Measurements from ENCODE around the gene ABHD2.
A peak's percentile ranks its signal among the peaks of the same experiment; 100 is the strongest.

The ABHD2 gene

DNA sequence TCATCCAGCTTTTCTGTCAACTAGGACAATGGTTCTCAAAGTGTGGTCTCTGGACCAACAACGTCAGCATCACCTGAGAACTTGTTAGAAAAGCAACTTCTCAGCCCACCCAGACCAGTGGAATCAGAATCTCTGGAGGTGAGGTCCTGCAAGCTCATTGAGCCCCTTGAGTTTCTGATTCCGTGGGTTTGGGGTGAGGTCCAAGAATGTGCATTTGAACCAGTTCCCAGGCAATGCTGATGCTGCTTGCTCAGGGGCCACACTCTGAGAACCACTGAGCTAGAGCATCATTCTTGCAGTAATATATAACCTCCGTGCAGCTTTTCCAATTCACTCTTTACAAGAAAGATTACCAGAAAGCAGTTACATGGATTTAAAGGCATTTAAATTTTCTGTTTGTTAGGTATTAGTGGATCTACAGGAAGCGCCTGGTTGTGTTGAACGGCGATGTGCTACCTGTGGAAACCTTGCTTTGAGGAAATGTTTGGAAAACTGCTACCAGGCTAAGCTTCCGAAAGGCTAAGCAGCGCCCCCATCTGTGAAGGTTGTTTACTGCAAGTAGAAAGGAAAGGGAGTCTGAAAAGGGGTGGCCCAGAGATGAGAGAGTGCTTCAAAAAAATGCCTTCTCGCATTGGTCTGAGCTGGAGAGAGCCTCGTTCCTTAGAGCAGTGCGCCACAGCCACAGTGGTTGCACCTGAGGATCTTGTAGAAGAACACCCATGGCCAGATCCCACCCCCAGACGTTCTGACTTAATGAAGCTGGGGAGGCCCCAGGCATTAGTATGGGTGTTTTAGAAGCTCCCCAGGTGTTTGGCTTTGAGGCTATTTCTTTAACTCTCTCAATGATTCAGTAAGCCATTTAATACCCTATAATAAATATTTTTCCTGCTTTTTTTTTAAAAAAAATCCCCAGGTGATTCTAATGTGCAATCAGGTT is 83.1 kb downstream of the ABHD2 start:
- DNase-seq: peak; percentile 19

DNA sequence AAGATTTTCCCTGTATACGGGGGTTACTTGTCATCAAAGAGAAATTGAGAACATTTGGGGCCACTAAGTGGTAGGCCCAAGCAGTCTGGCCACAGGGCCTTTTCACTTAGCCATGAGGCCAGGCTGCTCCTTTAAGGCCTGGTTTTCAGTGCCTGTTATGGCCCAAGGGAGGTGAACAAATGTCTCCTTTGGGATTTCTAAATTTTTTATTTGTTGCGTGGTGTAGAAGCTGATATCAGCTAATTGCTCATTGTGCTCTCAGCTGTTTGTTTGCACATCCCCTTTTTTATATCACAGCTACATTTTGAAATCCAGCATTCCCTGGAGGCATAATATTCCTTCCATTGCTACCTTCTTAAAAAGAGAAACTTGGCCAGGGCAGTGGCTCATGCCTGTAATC is 84.7 kb downstream of the ABHD2 start:
- DNase-seq: no peak

GRCh38 chr15:89174476-89174875 is 86.2 kb downstream of the ABHD2 start:
- no peak for DNase-seq

DNA sequence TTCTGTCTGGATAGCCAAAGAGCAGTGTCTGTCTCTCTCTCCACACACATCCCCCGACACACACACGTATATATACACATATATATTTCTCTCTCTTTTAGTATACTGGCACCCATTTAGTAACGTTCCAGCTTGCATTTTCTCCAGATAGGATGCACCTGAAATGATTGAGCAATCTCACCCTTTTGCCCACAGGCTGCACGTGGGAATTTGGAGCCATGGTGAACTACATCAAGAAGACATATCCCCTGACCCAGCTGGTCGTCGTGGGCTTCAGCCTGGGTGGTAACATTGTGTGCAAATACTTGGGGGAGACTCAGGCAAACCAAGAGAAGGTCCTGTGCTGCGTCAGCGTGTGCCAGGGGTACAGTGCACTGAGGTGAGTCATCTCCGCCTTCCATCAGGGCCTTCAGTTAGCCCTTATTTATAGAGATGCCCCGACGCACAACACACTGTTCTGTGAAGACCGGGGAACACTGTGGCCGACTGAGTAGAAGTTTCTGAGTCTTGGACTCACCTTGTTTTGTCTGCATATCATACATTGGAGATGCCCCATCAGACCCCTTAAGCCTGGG is 87.4 kb downstream of the ABHD2 start:
- DNase-seq: no peak

- DNase-seq: no peak
Observed at GRCh38 chr15:89177116-89177515, 88.9 kb downstream of the ABHD2 start.

- DNase-seq: peak; percentile 67
Observed at GRCh38 chr15:89177633-89178306, 89.5 kb downstream of the ABHD2 start.

- no peak for DNase-seq
Observed at GRCh38 chr15:89178307-89178977, 90.2 kb downstream of the ABHD2 start.

DNA sequence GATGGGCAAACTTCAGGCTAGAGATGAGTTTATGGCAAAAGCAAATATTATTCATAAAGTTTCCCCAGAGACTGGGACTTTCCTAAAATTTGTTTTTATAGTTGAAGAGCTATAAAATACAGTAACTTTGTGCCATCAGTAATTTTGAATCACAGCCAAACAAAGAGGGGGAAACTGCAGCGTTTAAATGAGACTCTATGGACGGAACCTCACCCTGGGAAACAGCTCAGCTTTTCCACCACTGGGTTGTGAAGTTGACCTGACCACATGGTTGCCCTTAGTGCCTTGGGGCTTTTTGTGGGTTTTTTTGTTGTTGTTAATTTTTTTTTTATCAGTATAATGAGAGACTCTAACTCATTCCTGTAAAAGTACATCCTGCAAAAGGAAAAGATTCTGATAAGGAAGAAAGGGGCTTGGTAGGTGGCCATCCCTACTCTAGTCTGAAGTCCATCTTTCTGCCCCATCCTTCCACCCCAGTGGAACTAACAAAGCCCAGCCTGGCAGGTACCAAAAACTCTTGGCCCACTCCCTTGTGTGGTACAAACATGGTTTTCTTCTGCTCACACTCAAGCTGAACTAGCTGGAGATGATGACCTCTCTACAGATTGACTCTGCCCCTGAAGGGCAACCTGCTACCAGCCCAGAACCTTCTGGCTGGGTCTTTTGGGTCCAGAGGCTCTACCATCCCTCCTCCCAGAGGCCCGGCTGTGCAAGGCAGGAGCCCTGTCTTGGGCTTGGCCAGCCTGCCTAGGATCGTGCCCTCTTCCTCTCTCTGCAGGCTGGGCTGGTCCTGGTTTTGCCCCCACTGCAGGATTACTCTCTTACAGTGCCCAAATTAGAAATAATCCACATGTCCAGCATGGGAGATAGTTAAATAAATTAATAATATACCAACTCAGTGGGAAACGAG is 92.0 kb downstream of the ABHD2 start:
- peak; percentile 36 for DNase-seq

GRCh38 chr15:89184357-89184756 is 96.1 kb downstream of the ABHD2 start:
- no peak for DNase-seq

DNA sequence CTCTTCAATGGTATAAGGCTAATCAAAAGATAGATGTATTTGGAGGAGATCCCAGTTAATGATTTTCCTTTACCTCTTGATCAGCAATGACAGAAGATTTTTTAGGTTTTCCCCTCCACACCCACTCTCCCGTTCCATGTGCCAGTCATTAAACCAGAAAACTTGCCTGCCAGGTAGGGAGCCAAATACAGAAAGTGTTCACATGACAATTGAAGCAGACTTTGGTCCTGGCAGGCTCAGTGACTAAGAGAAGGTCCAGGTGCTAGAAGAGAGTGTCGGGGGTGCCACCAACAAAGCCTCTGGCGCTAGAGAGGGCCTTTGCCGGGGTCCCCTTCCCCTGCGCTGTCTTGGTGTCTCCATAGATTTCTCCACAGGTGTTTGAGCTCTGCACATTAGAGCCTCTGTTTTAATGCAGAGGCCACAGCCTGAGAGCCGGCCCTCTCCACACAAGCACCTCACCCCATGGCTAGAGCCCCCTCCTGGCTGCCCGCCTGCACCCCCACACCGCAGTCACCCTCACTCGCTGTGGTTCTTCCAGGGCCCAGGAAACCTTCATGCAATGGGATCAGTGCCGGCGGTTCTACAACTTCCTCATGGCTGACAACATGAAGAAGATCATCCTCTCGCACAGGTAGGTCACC is 96.8 kb downstream of the ABHD2 start:
- no peak for DNase-seq

DNA sequence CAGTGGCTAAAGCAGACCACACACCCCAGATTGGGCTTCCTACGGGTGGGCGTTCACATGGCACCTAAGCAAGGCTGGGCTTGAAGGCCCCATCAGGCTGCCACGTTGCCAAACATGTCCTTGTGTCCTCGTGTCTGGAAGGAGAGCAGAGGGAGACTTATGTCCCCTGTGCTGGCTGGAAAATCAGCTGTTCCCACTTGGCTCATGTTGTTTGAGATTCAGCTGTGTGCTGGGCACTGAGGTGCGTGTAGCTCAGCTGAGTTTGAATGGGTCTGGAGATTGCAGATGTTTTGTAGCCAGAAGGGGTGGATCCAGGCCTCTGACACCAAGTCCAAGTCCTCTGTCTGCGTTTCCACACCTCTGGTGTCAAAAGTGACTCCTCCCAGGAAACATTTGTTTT is 98.5 kb downstream of the ABHD2 start:
- no peak for DNase-seq

- no peak for DNase-seq
Observed at GRCh38 chr15:89187301-89187985, 99.2 kb downstream of the ABHD2 start.

- no peak for DNase-seq
Observed at GRCh38 chr15:89187986-89188514, 99.8 kb downstream of the ABHD2 start.

GRCh38 chr15:89192136-89192535 is 103.9 kb downstream of the ABHD2 start:
- no peak for DNase-seq

GRCh38 chr15:89192766-89193165 is 104.5 kb downstream of the ABHD2 start:
- no peak for DNase-seq

DNA sequence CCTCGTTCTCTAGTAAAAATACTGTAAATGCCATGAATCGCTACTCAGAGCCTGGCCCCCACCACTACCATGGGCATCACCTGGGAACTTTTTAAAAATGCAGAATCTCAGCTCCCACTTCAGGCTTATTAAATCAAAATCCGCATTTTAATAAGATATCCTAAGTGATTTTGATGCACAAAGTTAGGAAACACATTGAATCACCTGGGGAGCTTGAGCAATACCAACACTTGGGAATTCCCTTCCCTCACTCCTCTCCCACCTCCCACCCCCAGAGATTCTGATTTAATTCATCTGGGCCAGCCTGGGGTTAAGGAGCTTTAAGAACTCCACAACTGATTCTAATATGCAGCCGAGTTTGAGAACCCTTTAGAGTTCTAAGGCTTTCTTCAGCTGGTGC is 106.4 kb downstream of the ABHD2 start:
- DNase-seq: no peak

DNA sequence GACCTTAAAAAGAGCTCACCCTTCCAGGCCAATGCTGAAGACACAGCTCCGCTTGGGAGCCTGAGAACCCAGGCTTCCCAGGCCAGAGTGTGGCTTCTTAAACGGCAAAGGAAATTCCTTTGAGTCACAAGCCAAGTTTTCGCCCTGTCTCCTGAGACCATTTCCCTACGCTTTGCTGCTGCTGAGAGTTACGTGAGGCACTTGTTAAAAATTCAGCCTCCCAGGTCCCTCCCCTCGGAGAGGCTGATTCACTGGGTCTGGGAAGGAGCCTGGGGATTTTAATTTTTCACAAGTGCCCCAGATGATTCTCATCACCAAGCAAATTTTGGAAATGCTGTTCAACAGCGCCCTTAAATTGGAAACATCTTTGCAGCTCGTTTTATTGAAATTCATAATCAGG is 107.6 kb downstream of the ABHD2 start:
- DNase-seq: no peak

DNA sequence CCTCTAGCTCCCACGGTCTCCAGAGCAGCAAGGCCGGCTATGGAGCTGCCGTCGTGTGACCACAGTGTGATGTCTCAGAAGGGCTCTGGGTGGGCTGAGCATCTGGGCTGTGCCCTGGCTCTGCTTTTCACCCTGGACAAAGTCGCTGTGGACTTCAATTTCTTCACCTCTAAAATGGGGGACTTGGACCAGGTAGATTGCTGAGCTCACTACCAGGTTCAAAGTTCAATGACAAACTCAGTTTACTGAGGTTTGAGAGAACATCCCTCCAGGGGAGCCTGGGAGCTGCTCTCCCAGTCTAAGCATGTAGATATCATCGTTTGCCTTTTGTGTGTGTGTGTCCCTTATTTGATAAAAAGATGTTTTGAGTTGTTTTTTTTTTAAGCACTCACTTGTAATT is 108.0 kb downstream of the ABHD2 start:
- DNase-seq: no peak

DNA sequence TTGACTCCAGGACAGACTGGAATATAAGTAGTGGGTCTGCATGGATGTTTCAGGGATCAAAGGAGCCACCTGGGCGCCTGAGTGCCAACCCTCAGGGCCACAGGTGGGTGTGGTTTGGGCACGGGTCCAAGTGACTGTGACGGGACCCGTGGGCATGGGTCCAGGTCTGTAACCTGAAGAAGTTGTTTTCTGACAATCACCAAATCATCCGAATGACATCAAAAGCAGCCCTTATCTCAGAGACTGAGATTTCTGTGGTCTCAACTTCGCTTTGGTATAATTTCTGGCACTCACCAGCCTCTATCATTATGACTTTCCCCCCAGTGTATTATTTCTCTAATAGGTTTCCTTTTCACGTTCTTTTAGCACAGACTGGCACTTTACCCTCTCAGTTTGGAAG is 108.7 kb downstream of the ABHD2 start:
- peak; percentile 27 for DNase-seq

DNA sequence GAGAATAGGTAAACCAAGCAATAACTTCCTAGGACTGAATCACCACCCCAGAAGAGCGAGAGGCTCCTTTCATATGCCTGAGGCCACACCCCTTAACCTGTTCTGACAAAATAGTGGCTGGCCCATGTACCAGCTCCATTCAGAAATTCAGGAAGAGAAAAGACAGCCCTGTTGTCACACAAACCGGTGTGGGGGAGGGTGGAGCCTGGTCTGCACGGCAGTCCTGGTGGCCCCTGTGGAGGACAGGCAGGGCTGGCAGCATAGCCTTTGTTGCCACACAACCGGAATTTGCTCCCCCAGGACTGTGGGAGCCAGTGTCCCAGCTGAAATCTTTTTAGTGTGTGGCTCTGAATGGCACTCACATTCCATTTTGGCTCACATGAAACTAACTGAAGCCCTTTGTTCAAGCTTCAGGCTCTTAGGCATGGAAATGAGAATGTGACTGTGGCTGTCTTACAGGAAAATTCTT is 109.3 kb downstream of the ABHD2 start:
- no peak for DNase-seq

DNA sequence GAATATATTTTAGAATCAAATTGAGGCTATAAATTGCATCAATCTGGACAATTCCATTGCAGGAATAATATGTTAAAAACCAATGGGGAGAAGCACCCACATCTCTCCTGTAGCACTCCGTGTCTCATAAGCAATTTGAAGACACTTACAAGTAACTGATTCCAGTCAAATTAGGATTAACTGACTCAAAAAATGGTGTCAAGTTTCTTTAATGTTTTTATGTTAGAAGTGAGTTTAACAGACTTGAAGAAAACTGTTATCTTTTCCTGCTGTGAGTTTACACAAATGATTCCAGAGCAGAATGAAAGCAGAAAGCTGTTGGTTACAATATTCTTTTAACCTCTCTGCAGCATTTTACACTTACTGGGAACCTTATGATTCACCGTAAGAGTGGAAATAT is 109.9 kb downstream of the ABHD2 start:
- DNase-seq: no peak
